K562 (cell line): ENCODE measurements around the gene IP6K3. TPM values are rescaled to one million over a fixed set of nuclear protein-coding genes. Genes with fewer than 3 reads are reported as not detected.

Experiments
- ATAC-seq: fragments of 200-7000 bp; cut with Tn5 transposase; 3 replicates; pipeline ENCODE4 v1.9.1; 2020; ENCODE audit warnings: moderate library complexity
- BruUV-seq: library from RNA; stranded (reverse); fragments of 400-500 nt; replicated peaks from 2 replicates; lab custom pipeline; 2021; lab: Mats Ljungman, UMichigan
- CTCF ChIA-PET: fragments of 300-600 bp; formaldehyde crosslinking; extraction: SDS; loops from one replicate; lab custom pipeline; 2021; ENCODE audit warnings: low intra/inter-chr PET ratio; lab: Yijun Ruan, JAX
- POLR2A ChIA-PET: fragments of 300-600, 350-650 bp; sonication (Branson Sonifier 250); formaldehyde crosslinking; extraction: SDS; loops from one replicate; lab custom pipeline; 2021; ENCODE audit warnings: antibody characterized with exemption, inconsistent platforms; lab: Yijun Ruan, JAX
- DNase-seq, 4 experiments: peaks; one replicate each; pipeline versions ENCODE4 v3.0.0 to v3.0.0-alpha.2; 2011 to 2018; ENCODE audit warnings: low spot score in 3 of 4, mixed read lengths in 3 of 4; ENCODE audit errors: extremely low read depth in 1 of 4
- FAIRE-seq: peaks from 2 replicates; lab custom pipeline; 2011; peaks lifted over from hg19 to GRCh38; lab: Jason Lieb, UNC
- H2AFZ ChIP-seq: 2 replicates; pipeline ENCODE4 v1.6.0; 2011; ENCODE audit warnings: low read depth, low read length, control low read depth, inconsistent platforms
- H3K27ac ChIP-seq: fragments of 200-600 bp; 3 replicates; pipeline ENCODE4 v1.8.0; 2011; ENCODE audit warnings: low read depth, mild to moderate bottlenecking, control low read depth, inconsistent platforms, low read length, moderate library complexity, mixed read lengths; ENCODE audit errors: extremely low read depth
- H3K27me3 ChIP-seq, 2 experiments: fragments of 300-600 bp in 1 of 2; 2 replicates in 1 of 2; 3 replicates in 1 of 2; pipeline versions ENCODE4 v1.6.0 to v1.8.0; 2011; ENCODE audit warnings: inconsistent platforms in 2 of 2, low read length in 2 of 2, mild to moderate bottlenecking in 1 of 2, mixed read lengths in 1 of 2, moderate library complexity in 1 of 2; ENCODE audit not compliant: control insufficient read depth in 2 of 2, insufficient read depth in 2 of 2
- H3K36me3 ChIP-seq: fragments of 300-600 bp; 3 replicates; pipeline ENCODE4 v1.8.0; 2011; ENCODE audit warnings: mild to moderate bottlenecking, low read length, inconsistent platforms; ENCODE audit not compliant: control insufficient read depth, insufficient read depth
- H3K4me1 ChIP-seq, 2 experiments: fragments of 200-600 bp in 1 of 2; replicated peaks in 1 of 2; 2 replicates in 1 of 2; 3 replicates in 1 of 2; pipeline versions ENCODE4 v1.5.1 to v1.8.0; 2011; ENCODE audit warnings: inconsistent platforms in 2 of 2, low read length in 2 of 2, mild to moderate bottlenecking in 1 of 2, mixed read lengths in 1 of 2, moderate library complexity in 1 of 2; ENCODE audit not compliant: control insufficient read depth in 2 of 2, insufficient read depth in 2 of 2
- H3K4me2 ChIP-seq: 2 replicates; pipeline ENCODE4 v1.6.1; 2011; ENCODE audit warnings: low read length, control low read depth, inconsistent platforms, mixed read lengths; ENCODE audit not compliant: insufficient read depth
- H3K4me3 ChIP-seq: fragments of 200-600 bp; sonication (generic), shearing (Covaris generic); 2 replicates; pipeline ENCODE4 v1.5.1; 2016; ENCODE audit warnings: control low read depth, inconsistent platforms
- H3K79me2 ChIP-seq: fragments of 200-600 bp; 3 replicates; pipeline ENCODE4 v1.8.0; 2011; ENCODE audit warnings: low read length, inconsistent platforms; ENCODE audit not compliant: control insufficient read depth, insufficient read depth
- H3K9ac ChIP-seq, 2 experiments: 2 replicates each; pipeline versions ENCODE4 v1.6.0 to v1.6.1; 2011; ENCODE audit warnings: low read depth in 2 of 2, low read length in 2 of 2, control low read depth in 1 of 2, inconsistent platforms in 1 of 2, mild to moderate bottlenecking in 1 of 2, mixed read lengths in 1 of 2; ENCODE audit not compliant: insufficient read depth in 1 of 2
- H3K9me1 ChIP-seq: one replicate; pipeline ENCODE4 v1.6.0; 2011; ENCODE audit warnings: inconsistent platforms, mild to moderate bottlenecking, low read length, moderate library complexity; ENCODE audit not compliant: control insufficient read depth, insufficient read depth
- H3K9me3 ChIP-seq: replicated peaks from 2 replicates; pipeline ENCODE4 v1.5.1; 2011; ENCODE audit warnings: low read depth, low read length, inconsistent platforms; ENCODE audit not compliant: control insufficient read depth, insufficient read depth
- H4K20me1 ChIP-seq: replicated peaks from 2 replicates; pipeline ENCODE4 v1.6.1; 2011; ENCODE audit warnings: low read length, inconsistent platforms, mixed read lengths; ENCODE audit not compliant: control insufficient read depth, insufficient read depth
- PYGO2 ChIP-seq: fragments of 450-650 bp; IDR thresholded peaks from 2 replicates; pipeline ENCODE4 v1.6.1; 2016; ENCODE audit warnings: mild to moderate bottlenecking, missing genetic modification characterization, moderate library complexity, missing compliant biosample characterization
- SMARCA5 ChIP-seq: fragments of 450-650 bp; IDR thresholded peaks from 2 replicates; pipeline ENCODE4 v1.6.1; 2016
- WGBS: fragments of 100-300 bp; shearing (Covaris generic); methylation state at CpG from one replicate; pipeline ENCODE4 v1.1.6; 2016; ENCODE audit warnings: low coverage, mixed read lengths; ENCODE audit not compliant: insufficient coverage; ENCODE audit errors: missing lambda C conversion rate; 5-methylcytosine and 5-hydroxymethylcytosine counted together
- in situ Hi-C: fragments of 300-500 bp; cut with MboI; formaldehyde crosslinking; loops from 4 replicates; pipeline ENCODE4 v1.15.0; 2018; ENCODE audit warnings: inconsistent platforms, mixed read lengths
- intact Hi-C: fragments of 100-400 bp; cut with micrococcal nuclease; formaldehyde crosslinking; loops from 2 replicates; pipeline ENCODE4 v1.14.2; 2022
- polyA plus RNA-seq, 8 experiments: library from polyadenylated mRNA; depleted of rRNA in 4 of 8; stranded (reverse) in 5 of 8; unstranded in 3 of 8; fragments of >200 nt; fragmentation: Nextera tagmentation in 2 of 8; fragmentation: Illumina TruSeq in 1 of 8; extraction: Ambion mirVana in 2 of 8; extraction: Trizol in 1 of 8; gene quantifications; 2 replicates each; pipeline versions ENCODE4 v1.2.1 to v1.2.3, GENCODE V29; 2011 to 2014; ENCODE audit warnings: inconsistent platforms in 1 of 8, missing spikeins in 1 of 8
- total RNA-seq, 7 experiments: library from RNA; depleted of rRNA in 6 of 7; stranded (reverse); fragments of >200 nt in 6 of 7; fragmentation: Illumina TruSeq in 2 of 7; extraction: Trizol in 2 of 7; gene quantifications; 2 replicates each; pipeline versions ENCODE4 v1.2.1 to v1.2.3, GENCODE V29; 2011 to 2021; ENCODE audit warnings: low replicate concordance in 1 of 7

IP6K3 gene
- total and polyA plus RNA-seq, 9 of the 15 experiments (the other 6 are each of a cell fraction or from before 2014, with no cell fraction given): not detected

DNA sequence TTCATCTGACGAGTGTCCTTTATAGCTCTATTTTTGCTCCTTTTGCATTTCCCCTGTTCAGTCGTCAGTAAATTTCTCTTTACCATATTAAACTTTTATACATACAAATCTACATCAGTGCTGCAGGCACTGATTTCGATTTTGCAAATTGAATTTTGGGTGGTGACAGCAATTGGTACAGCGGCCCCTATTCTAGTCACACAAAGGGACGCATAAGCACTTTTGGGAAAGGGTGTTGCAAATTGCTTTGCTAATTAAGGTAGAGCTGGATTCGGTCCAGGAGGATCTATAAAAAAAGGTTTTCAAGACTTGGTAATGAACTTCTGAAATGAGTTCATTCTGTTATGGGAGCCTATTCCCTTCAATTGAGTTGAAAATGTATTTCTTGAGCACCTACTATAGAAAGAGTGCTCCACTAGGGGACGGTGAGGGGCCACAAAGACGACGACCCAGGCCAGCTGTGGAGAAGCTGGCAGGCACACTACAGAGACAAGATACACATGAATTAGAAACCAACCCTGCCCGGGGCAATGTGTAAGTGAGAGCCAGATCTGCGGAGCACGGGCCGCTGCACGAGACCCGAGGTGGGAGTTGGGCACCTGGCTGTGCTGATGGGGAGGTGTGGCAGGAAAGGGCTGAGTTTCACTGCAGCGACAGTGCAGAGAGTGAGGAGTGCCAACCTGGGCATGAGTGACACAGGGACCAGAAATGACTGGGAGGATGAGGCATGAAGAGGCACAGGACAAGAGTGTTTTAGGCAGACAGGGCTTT lies 40.6 kb downstream of the IP6K3 start:
- H3K9ac ChIP-seq: peak overlapping the region in 1 of 2 experiments; percentile 40; a peak in 1 of 4 replicates
- H3K9me3 ChIP-seq: no peaks in the 10 kb centered on the region
- no peaks in the 10 kb centered on the region for H3K27me3 ChIP-seq
- no TSS peak for BruUV-seq
- H3K79me2 ChIP-seq: peaks cover 24% of the 10 kb centered on the region
- FAIRE-seq (no peak), ATAC-seq (no peak), DNase-seq (no peak)
- no peak overlapping the region for H3K27ac ChIP-seq
- WGBS: 86% methylated on average over 16 of the region's 16 CpGs
- H3K4me2 ChIP-seq: no peak overlapping the region
- H2AFZ ChIP-seq: no peak overlapping the region
- in situ Hi-C loops (no loop called here), intact Hi-C loops (no loop called here)
- no peaks in the 10 kb centered on the region for H3K9me1 ChIP-seq
- peaks cover 61% of the 10 kb centered on the region for H3K36me3 ChIP-seq
- H3K4me1 ChIP-seq: peaks cover 9 to 19% of the 10 kb centered on the region in 2 experiments
- ChIA-PET POLR2A (interaction anchor here (1.1 kb wide), 1 partner anchor 9 kb away, joined by 4 read pairs; no protein-coding TSS in a partner anchor), CTCF (interaction anchor here (0.6 kb wide), 1 partner anchor 28 kb away, joined by 3 read pairs; no protein-coding TSS in a partner anchor)
- H4K20me1 ChIP-seq: no peaks in the 10 kb centered on the region
- no peak for TF ChIP-seq PYGO2 (tag)
- H3K4me3 ChIP-seq: no peak overlapping the region

DNA sequence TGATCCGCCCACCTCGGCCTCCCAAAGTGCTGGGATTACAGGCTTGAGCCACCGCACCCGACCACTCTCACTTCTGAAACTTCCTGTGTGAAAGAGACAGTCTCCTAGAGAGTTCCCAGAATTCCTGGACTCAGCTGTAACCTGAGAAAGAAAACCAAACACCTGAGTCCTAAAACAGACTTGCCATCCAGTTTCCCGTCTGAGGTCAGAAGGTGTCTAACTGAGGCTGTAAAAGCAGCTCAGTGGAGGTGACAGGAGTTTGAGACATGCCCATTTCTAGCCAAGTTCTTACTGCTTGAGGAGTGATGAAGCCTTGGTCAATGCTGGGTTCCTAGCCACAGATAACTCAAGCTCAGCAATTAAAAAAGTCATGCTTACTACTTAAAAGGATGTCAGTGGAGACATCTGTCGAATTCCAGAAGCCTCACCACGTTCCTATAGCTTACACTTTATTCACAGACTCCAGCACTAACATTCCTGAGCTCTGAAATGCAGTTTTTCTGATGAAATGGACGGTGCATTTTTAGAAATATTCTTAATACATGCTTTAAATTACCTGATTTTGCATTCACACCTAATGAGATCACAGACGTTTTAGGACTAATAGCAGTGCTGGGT lies 41.3 kb downstream of the IP6K3 start:
- TF ChIP-seq SMARCA5: no peak
- TF ChIP-seq, all 486 proteins: peak for 0
- Histone ChIP-seq H3K27me3 (no peaks in the 10 kb centered on the region), H3K9ac (no peak overlapping the region), H2AFZ (no peak overlapping the region), H3K4me1 (peaks cover 3 to 11% of the 10 kb centered on the region in 2 experiments), H3K79me2 (peaks cover 16% of the 10 kb centered on the region), H3K36me3 (peaks cover 62% of the 10 kb centered on the region), H4K20me1 (no peaks in the 10 kb centered on the region), H3K9me3 (no peaks in the 10 kb centered on the region), H3K4me3 (no peak overlapping the region), H3K9me1 (no peaks in the 10 kb centered on the region), H3K27ac (no peak overlapping the region), H3K4me2 (no peak overlapping the region)
- ATAC-seq: no peak
- intact Hi-C loops (no loop called here), in situ Hi-C loops (no loop called here)
- peak; percentile 55 for FAIRE-seq
- BruUV-seq: no TSS peak
- 70% methylated on average over 7 of the region's 9 CpGs for WGBS
- DNase-seq: no peak
- ChIA-PET POLR2A (interaction anchor here (1.0 to 1.1 kb wide), 2 partner anchors 9 to 11 kb away, joined by 3 to 4 read pairs; no protein-coding TSS in a partner anchor), CTCF (no interaction called here)
